HepG2 (cell line): ENCODE results near the gene RBSN. TPM values are rescaled to one million over a fixed set of nuclear protein-coding genes. Genes with fewer than 3 reads are reported as not detected.

Source experiments
- ATAC-seq: fragments of 200-7000 bp; cut with Tn5 transposase; 3 replicates; pipeline ENCODE4 v1.9.1; 2020; ENCODE audit warnings: mild to moderate bottlenecking, moderate library complexity
- BruUV-seq: library from RNA; stranded (reverse); fragments of 400-500 nt; replicated peaks from 2 replicates; lab custom pipeline; 2021; lab: Mats Ljungman, UMichigan
- CTCF ChIA-PET: fragments of 300-600 bp; formaldehyde crosslinking; extraction: SDS; loops from one replicate; lab custom pipeline; 2021; ENCODE audit warnings: low total read pairs, inconsistent platforms, low intra/inter-chr PET ratio; lab: Yijun Ruan, JAX
- POLR2A ChIA-PET: fragments of 350-600 bp; sonication (Branson Sonifier 250); formaldehyde crosslinking; loops from one replicate; lab custom pipeline; 2020; ENCODE audit warnings: antibody characterized with exemption, inconsistent platforms; lab: Yijun Ruan, JAX
- DNase-seq: peaks from one replicate; pipeline ENCODE4 v3.0.0-alpha.2; 2015; ENCODE audit warnings: low spot score
- FAIRE-seq: peaks from 3 replicates; lab custom pipeline; 2011; peaks lifted over from hg19 to GRCh38; lab: Jason Lieb, UNC
- H2AFZ ChIP-seq: one replicate; pipeline ENCODE4 v1.6.1; 2011; ENCODE audit warnings: low read length, inconsistent platforms
- H3K27ac ChIP-seq: fragments of 300-600 bp; 3 replicates; pipeline ENCODE4 v1.8.0; 2011; ENCODE audit warnings: mixed run types, mild to moderate bottlenecking, mixed read lengths, low read length, inconsistent platforms; ENCODE audit not compliant: insufficient read depth; ENCODE audit errors: extremely low read length
- H3K27me3 ChIP-seq, 2 experiments: fragments of 200-600 bp in 1 of 2; 2 replicates in 1 of 2; 3 replicates in 1 of 2; pipeline versions ENCODE4 v1.6.0 to v1.8.0; 2011; ENCODE audit warnings: low read length in 2 of 2, mild to moderate bottlenecking in 2 of 2, moderate library complexity in 2 of 2, inconsistent platforms in 1 of 2; ENCODE audit not compliant: insufficient read depth in 2 of 2, control insufficient read depth in 1 of 2
- H3K36me3 ChIP-seq, 2 experiments: fragments of 200-600 bp in 1 of 2; replicated peaks in 1 of 2; 2 replicates in 1 of 2; 3 replicates in 1 of 2; pipeline versions ENCODE4 v1.5.1 to v1.8.0; 2011; ENCODE audit warnings: low read length in 2 of 2, inconsistent platforms in 1 of 2; ENCODE audit not compliant: insufficient read depth in 2 of 2, control insufficient read depth in 1 of 2
- H3K4me1 ChIP-seq: 2 replicates; pipeline ENCODE4 v1.5.1; 2012; ENCODE audit warnings: low read length, inconsistent platforms; ENCODE audit not compliant: insufficient read depth
- H3K4me2 ChIP-seq: 2 replicates; pipeline ENCODE4 v1.6.0; 2011; ENCODE audit warnings: low read depth, low read length, inconsistent platforms
- H3K4me3 ChIP-seq, 3 experiments: fragments of 200-600 bp in 1 of 3; sonication (generic), shearing (Covaris generic) in 1 of 3; replicated peaks in 1 of 3; 2 replicates each; pipeline ENCODE4 v1.5.1; 2011 to 2016; ENCODE audit warnings: low read length in 3 of 3, inconsistent platforms in 2 of 3, low read depth in 2 of 3, mild to moderate bottlenecking in 2 of 3, control low read depth in 1 of 3, mixed read lengths in 1 of 3; ENCODE audit not compliant: insufficient read depth in 1 of 3
- H3K79me2 ChIP-seq: one replicate; pipeline ENCODE4 v1.6.1; 2011; ENCODE audit warnings: low read length, inconsistent platforms; ENCODE audit not compliant: insufficient read depth
- H3K9ac ChIP-seq: 2 replicates; pipeline ENCODE4 v1.6.0; 2011; ENCODE audit warnings: mild to moderate bottlenecking, low read depth, low read length, inconsistent platforms; ENCODE audit not compliant: insufficient read depth
- H3K9me3 ChIP-seq: 2 replicates; pipeline ENCODE4 v1.5.1; 2012; ENCODE audit warnings: mild to moderate bottlenecking, low read length
- H4K20me1 ChIP-seq: 2 replicates; pipeline ENCODE4 v1.6.0; 2011; ENCODE audit warnings: inconsistent platforms, mild to moderate bottlenecking, low read length, moderate library complexity; ENCODE audit not compliant: insufficient read depth
- AHR ChIP-seq: IDR thresholded peaks from 2 replicates; pipeline ENCODE4 v1.6.1; 2018; ENCODE audit warnings: missing genetic modification reagents, missing compliant biosample characterization
- GPN1 ChIP-seq: sonication (generic); formaldehyde crosslinking; IDR thresholded peaks from 2 replicates; pipeline ENCODE4 v1.5.1; 2020; ENCODE audit warnings: missing genetic modification reagents, borderline replicate concordance
- HMG20B ChIP-seq: conservative IDR thresholded peaks from 2 replicates; pipeline ENCODE4 v1.6.1; 2016; ENCODE audit warnings: missing genetic modification reagents, missing compliant biosample characterization
- JDP2 ChIP-seq: sonication (generic); formaldehyde crosslinking; IDR thresholded peaks from 2 replicates; pipeline ENCODE4 v1.8.1; 2022; ENCODE audit warnings: missing genetic modification reagents, borderline replicate concordance
- PATZ1 ChIP-seq: sonication (generic); formaldehyde crosslinking; IDR thresholded peaks from 2 replicates; pipeline ENCODE4 v1.4.0; 2020; ENCODE audit warnings: missing genetic modification reagents
- SMC3 ChIP-seq: IDR thresholded peaks from 2 replicates; pipeline ENCODE4 v1.6.1; 2011; ENCODE audit warnings: low read length, improper control_type of control experiment
- SMYD3 ChIP-seq: sonication (generic); formaldehyde crosslinking; IDR thresholded peaks from 2 replicates; pipeline ENCODE4 v1.8.1; 2023; ENCODE audit warnings: mild to moderate bottlenecking, missing genetic modification reagents
- SOX6 ChIP-seq, 2 experiments: fragments of 450-650 bp in 1 of 2; sonication (generic) in 1 of 2; formaldehyde crosslinking in 1 of 2; IDR thresholded peaks; 2 replicates each; pipeline versions ENCODE4 v1.4.0 to v1.6.1; 2017 to 2020; ENCODE audit warnings: antibody characterized with exemption in 1 of 2, mild to moderate bottlenecking in 1 of 2, missing genetic modification reagents in 1 of 2
- STAG1 ChIP-seq: sonication (generic); formaldehyde crosslinking; IDR thresholded peaks from 2 replicates; pipeline ENCODE4 v1.4.0; 2020; ENCODE audit warnings: missing genetic modification reagents
- TFDP1 ChIP-seq: IDR thresholded peaks from 2 replicates; pipeline ENCODE4 v1.6.1; 2016; ENCODE audit warnings: missing compliant biosample characterization, missing genetic modification reagents, borderline replicate concordance
- YEATS2 ChIP-seq: sonication (generic); formaldehyde crosslinking; IDR thresholded peaks from 2 replicates; pipeline ENCODE4 v1.4.0; 2020; ENCODE audit warnings: missing genetic modification reagents, borderline replicate concordance
- ZFAT ChIP-seq: sonication (generic); formaldehyde crosslinking; conservative IDR thresholded peaks from 2 replicates; pipeline ENCODE4 v1.8.1; 2023; ENCODE audit warnings: missing genetic modification reagents, inconsistent platforms
- ZFP37 ChIP-seq: sonication (generic); formaldehyde crosslinking; IDR thresholded peaks from 2 replicates; pipeline ENCODE4 v1.4.0; 2020; ENCODE audit warnings: missing genetic modification reagents, borderline replicate concordance
- ZNF329 ChIP-seq: sonication (generic); formaldehyde crosslinking; IDR thresholded peaks from 2 replicates; pipeline ENCODE4 v1.9.0; 2021; ENCODE audit warnings: low read depth, mild to moderate bottlenecking, missing genetic modification reagents
- ZNF333 ChIP-seq: sonication (generic); formaldehyde crosslinking; IDR thresholded peaks from 2 replicates; pipeline ENCODE4 v1.4.0; 2020; ENCODE audit warnings: mild to moderate bottlenecking, missing genetic modification reagents, borderline replicate concordance
- ZNF382 ChIP-seq: sonication (generic); formaldehyde crosslinking; IDR thresholded peaks from 2 replicates; pipeline ENCODE4 v1.5.0; 2020; ENCODE audit warnings: missing genetic modification reagents, mild to moderate bottlenecking, borderline replicate concordance
- ZNF615 ChIP-seq: sonication (generic); formaldehyde crosslinking; IDR thresholded peaks from 2 replicates; pipeline ENCODE4 v1.5.0; 2020; ENCODE audit warnings: mild to moderate bottlenecking, missing genetic modification reagents, borderline replicate concordance
- ZNF800 ChIP-seq: sonication (generic); formaldehyde crosslinking; IDR thresholded peaks from 2 replicates; pipeline ENCODE4 v1.4.0; 2020; ENCODE audit warnings: missing genetic modification reagents
- ZSCAN30 ChIP-seq: sonication (generic); formaldehyde crosslinking; IDR thresholded peaks from 2 replicates; pipeline ENCODE4 v1.5.0; 2020; ENCODE audit warnings: mild to moderate bottlenecking, missing genetic modification reagents
- WGBS: methylation state at CpG from one replicate; pipeline ENCODE4 v1.1.6; 2017; ENCODE audit warnings: low lambda C conversion rate; 5-methylcytosine and 5-hydroxymethylcytosine counted together
- in situ Hi-C: cut with HindIII; loops from 2 replicates; pipeline ENCODE4 v1.10.0; 2017; ENCODE audit warnings: low pct_unique_long_range_greater_than_20kb; ENCODE audit not compliant: extremely low pct_ligation_motif_present
- intact Hi-C: fragments of 100-400 bp; cut with micrococcal nuclease; formaldehyde crosslinking; loops from one replicate; pipeline ENCODE4 v1.10.0; 2022; ENCODE audit not compliant: unreplicated experiment
- polyA plus RNA-seq, 8 experiments: library from polyadenylated mRNA; depleted of rRNA in 3 of 8; stranded (reverse) in 7 of 8; unstranded in 1 of 8; fragments of >200 nt; fragmentation: Illumina TruSeq in 4 of 8; extraction: Trizol in 4 of 8; gene quantifications; 2 replicates each; pipeline versions ENCODE4 v1.2.1 to v1.2.3, GENCODE V29; 2011 to 2016; ENCODE audit warnings: low read depth in 4 of 8, missing spikeins in 1 of 8, mixed read lengths in 1 of 8; ENCODE audit not compliant: insufficient read depth in 1 of 8
- total RNA-seq, 5 experiments: library from RNA; depleted of rRNA; stranded (reverse); fragments of >200 nt; fragmentation: Illumina TruSeq; extraction: Trizol; gene quantifications; 2 replicates each; pipeline ENCODE4 v1.2.3, GENCODE V29; 2016; ENCODE audit warnings: low read depth in 1 of 5

The RBSN gene
- total and polyA plus RNA-seq, 2 of the 13 experiments (the other 11 are each of a cell fraction or from before 2014, with no cell fraction given): 7.9 to 11.8 TPM

- H3K27me3 ChIP-seq: peaks cover 0 to 2% of the 10 kb centered on the region in 2 experiments; a peak in 1 of 5 replicates
- peaks cover 39% of the 10 kb centered on the region for H3K4me1 ChIP-seq
- H4K20me1 ChIP-seq: no peaks in the 10 kb centered on the region
- H3K4me3 ChIP-seq: peak overlapping the region; percentile 35 to 62 (median 52); a peak in 5 of 6 replicates
- H3K79me2 ChIP-seq: no peaks in the 10 kb centered on the region
- ChIA-PET POLR2A (interaction anchor here (0.9 to 2.6 kb wide), 3 partner anchors 9 to 97 kb away, joined by 4 to 17 read pairs (median 13); partner anchors contain the start of genes CAPN7, MRPS25 and RBSN), CTCF (interaction anchor here (1.0 to 1.2 kb wide), 2 partner anchors 270 to 297 kb away, joined by 5 to 6 read pairs; no protein-coding TSS in a partner anchor)
- in situ Hi-C loops (loop anchor here (10.0 kb wide), 1 partner anchor 297 kb away; no protein-coding TSS in a partner anchor), intact Hi-C loops (loop anchor here (1.0 to 5.0 kb wide), 2 partner anchors 270 to 299 kb away; no protein-coding TSS in a partner anchor)
- no peaks in the 10 kb centered on the region for H3K9me3 ChIP-seq
- H3K27ac ChIP-seq: peak overlapping the region; percentile 66
- peak overlapping the region; percentile 99 for H3K4me2 ChIP-seq
- FAIRE-seq (peak; percentile 28), ATAC-seq (peak; percentile 94), DNase-seq (peak; percentile 64)
- H2AFZ ChIP-seq: no peak overlapping the region
- no peaks in the 10 kb centered on the region for H3K36me3 ChIP-seq
- H3K9ac ChIP-seq: peak overlapping the region; percentile 44
- BruUV-seq: no TSS peak
- 23% methylated on average over 4 of the region's 11 CpGs for WGBS
- TF ChIP-seq ZSCAN30 (CRISPR knock-in tag) (no peak), GPN1 (CRISPR knock-in tag) (no peak), AHR (peak; percentile 18; the same call in 1 of the 2 replicates), JDP2 (CRISPR knock-in tag) (no peak), SMYD3 (CRISPR knock-in tag) (no peak), ZNF800 (CRISPR knock-in tag) (no peak), HMG20B (no peak), ZNF333 (CRISPR knock-in tag) (no peak), TFDP1 (CRISPR knock-in tag) (no peak), STAG1 (CRISPR knock-in tag) (peak; percentile 89), ZNF382 (CRISPR knock-in tag) (no peak), SOX6 (IDR thresholded peaks at IDR 0.05) (no peak), SOX6 (CRISPR knock-in tag; IDR thresholded peaks at IDR 0.05) (0 out of 2 replicates have a peak, but pooled peaks have one; percentile 10), SMC3 (peak; percentile 61), ZFP37 (CRISPR knock-in tag) (no peak), ZFAT (CRISPR knock-in tag) (no peak), PATZ1 (peak; percentile 78), ZNF329 (CRISPR knock-in tag) (no peak), ZNF615 (0 out of 2 replicates have a peak, but pooled peaks have one; percentile 22), YEATS2 (CRISPR knock-in tag) (0 out of 2 replicates have a peak, but pooled peaks have one; percentile 16)
These were observed 9.2 kb upstream of the RBSN start for GRCh38 chr3:15108082-15108545.
